Epithelial cell of prostate (primary cell): ENCODE data around the gene IRF3.

Experiments used
- DNase-seq: peaks from one replicate; pipeline ENCODE4 v3.0.0-alpha.2; 2011; ENCODE audit warnings: low read depth, low spot score
- H3K27ac ChIP-seq: fragments of 450-650 bp; 2 replicates; pipeline ENCODE4 v1.5.1; 2017; ENCODE audit warnings: mild to moderate bottlenecking

Gene IRF3

DNA sequence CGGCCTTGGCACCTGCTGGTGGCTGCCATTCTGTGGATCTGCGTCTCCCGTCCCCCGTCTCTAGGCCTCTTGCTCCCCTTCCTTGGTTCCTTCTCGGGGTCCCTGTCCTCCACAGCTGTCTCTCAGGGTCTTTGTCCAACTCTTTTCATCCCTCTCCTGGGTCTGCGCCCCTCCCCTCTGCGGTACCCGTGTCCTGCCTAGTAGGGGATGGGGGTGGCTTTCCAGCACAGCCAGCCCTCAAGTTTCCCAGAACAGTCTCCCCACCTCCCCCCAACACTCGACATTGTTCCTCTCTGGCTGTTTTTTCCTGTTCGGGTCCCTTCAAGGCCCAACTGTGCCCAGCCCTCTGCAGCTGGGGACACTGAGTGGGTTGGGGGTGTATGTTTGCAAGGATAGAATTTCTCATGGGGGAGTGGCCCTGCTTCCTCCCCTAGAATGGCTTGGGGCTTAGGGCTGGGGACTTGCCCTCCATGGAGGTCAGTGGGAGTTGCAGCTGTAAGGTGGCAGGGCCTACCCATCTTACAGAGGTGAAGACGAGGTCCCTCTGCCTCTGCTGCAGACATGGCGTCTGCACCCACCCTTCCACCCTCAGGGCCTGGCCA is 23.0 kb upstream of the IRF3 start:
- no peak for DNase-seq
- no peak overlapping the region for H3K27ac ChIP-seq

DNA sequence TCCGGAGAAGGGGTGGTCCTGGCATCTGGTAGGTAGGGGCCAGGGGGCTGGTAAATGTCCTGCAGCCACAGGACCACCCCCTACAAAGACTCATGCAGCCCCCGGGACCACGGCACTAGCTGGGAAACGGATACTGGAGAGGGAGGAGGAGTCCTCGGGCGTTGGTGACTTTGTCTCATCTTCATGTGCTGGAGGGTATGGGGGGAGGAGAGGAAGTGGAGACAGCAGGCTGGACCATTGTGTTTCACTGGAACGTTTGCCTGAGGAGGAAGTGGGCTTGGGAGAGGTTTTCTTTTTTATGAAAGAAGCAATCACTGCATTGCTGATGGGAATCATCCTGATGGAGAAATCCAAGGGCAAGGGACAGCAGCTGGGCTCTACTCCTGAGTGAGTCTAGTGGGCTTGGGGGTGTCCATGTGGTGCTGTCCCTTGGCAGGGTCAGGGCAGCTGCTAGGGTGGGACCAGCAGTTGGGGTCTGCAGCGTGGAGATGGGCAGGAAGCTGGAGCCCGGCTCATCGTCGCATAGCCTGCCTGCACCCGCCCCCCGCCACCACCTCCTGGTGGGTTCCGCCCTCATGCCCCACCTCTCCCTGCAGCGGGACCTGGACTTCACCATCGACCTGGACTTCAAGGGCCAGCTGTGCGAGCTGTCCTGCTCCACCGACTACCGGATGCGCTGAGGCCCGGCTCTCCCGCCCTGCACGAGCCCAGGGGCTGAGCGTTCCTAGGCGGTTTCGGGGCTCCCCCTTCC is 22.1 kb upstream of the IRF3 start:
- H3K27ac ChIP-seq = no peak overlapping the region
- DNase-seq = no peak

DNA sequence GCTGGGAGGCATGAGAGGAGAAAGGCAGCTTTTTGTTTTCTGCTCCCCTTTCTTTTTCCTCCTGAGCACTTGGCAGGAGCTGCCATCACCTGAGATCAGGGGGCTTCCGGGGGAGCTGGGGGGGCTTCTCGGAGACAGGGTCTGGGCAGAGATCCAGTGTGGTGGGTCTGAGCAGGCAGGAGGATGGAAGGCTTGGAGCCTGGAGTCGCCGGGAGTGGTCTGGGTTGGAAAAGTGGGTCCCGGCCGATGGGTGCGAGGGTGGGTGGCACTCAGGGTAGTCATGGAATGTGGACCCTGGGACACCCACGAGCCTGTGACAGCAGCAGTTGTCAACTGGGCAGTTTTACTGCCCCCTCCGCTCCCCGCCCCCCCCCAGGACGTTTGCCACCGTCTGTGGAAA is 21.5 kb upstream of the IRF3 start:
- no peak overlapping the region for H3K27ac ChIP-seq
- DNase-seq = no peak

DNA sequence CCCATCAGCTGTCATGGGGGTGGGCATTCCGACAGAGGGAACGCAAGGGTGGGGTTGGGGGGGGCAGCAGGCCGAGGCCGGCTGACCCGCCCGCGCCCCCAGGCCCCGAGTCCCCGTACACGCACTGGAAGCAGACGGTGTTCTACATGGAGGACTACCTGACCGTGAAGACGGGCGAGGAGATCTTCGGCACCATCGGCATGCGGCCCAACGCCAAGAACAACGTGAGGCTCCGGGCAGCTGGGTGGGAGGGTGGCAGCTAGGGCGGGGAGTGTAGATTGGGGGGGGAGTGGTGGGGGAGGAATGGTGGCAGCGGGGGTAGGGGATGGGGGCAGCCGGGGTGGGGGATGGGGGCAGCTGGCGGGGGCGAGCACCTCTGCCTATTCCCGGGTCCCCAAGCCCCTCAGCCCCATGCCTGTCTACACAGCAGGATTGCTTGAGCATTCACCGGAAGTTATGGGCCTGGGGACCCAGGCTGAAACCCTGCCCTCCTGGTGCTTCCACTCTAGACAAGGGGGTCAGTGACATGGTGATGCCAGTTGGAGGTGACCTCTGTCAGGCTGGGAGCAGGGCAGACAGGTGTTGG is 20.9 kb upstream of the IRF3 start:
- no peak for DNase-seq
- H3K27ac ChIP-seq = no peak overlapping the region

DNA sequence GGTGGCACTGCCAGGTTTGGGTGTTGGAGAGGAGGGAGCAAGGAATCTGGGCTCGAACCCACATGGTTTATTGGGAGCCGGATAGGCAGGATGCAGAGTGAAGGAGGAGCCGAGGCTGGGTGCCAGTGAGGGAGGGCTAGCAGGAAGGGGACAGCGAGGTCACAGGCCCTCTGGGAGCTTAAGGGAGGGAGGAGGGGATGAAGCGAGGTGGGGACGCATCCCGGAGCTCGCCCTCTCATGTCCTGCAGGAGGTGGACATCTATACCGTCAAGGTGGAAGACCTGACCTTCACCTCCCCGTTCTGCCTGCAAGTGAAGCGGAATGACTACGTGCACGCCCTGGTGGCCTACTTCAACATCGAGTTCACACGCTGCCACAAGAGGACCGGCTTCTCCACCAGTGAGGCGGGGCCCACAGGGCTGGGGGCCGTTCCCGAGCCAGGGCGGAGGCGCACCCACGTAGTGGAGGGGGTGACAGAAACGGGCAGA is 20.2 kb upstream of the IRF3 start:
- DNase-seq = no peak
- no peak overlapping the region for H3K27ac ChIP-seq

DNA sequence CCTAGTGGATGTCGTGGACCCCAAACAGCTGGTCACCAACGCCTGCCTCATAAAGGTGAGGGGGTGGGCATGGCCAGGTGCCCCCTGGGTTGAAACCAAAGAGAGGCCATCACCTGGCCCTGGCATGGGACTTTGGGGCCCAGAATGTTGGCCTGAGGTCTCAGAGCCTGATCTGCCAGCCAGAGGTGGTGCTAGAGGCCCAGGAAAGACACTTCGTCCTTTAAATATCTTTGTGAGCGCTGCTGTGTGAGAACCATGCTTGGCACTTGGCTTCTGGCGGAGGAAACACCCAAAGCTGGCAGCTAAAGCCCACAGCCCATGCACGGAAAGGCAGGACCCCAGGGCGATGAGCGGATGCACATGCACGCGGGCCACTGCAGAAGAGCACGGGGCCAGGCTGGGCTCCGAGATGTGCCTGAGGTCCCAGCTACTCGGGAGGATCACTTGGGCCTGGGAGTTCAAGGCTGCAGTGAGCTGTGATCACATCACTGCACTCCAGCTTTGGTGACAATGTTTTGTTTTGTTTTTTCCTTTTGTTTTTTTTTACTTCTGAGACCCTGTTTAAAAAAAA is 19.4 kb upstream of the IRF3 start:
- no peak for DNase-seq
- no peak overlapping the region for H3K27ac ChIP-seq

DNA sequence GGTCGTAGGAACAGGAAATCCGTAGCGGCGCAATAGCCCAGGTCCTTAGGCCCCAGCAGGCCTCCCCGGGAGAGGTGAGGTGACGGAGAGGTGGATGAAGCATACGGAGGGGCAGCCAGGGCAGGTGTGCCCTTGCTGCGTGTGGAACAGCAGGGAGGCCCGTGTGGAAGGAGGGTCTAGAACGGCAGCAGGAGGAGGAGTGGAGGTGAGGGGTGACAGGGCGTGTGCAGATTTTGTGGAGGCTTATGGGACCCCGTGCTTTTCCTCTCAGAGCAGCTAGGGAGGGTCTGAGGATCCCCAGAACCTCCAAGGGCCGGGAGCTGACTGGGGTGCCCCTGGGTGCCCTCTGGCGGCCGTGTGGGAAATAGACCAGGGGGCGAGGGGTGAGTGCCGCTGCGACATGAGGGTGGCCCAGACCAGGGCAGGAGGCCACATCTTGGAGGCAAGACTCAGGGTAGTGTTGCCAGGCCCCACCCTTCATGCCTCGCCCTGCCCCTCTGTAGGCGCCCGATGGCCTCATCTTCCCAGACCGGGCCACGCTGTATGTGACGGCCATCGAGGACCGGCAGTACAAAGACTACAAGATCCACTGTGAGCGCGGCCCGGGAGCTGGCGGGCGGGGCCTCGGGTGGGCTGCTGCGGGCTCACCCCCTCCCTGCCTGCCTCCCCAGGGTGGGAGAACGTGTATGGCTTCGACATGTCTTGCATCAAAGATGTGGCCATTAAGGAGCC is 18.8 kb upstream of the IRF3 start:
- no peak overlapping the region for H3K27ac ChIP-seq
- no peak for DNase-seq

DNA sequence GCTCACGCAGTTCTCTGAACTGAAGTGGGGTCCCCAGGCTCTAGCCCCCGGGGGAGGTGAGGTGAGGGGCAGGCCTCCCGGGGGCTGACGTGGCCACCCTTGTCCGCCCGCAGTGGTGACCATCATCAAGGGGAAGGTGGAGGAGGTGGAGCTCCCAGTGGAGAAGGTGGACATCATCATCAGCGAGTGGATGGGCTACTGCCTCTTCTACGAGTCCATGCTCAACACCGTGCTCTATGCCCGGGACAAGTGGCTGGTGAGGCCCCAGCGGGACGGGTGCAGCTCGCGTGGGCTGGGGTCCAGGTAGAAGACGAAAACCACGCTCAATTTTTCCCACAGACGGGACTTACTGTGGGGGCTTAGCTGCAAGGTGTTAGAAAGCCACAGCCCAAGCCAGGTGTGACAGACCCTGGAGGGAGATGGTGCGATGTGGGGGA is 18.2 kb upstream of the IRF3 start:
- DNase-seq = no peak
- H3K27ac ChIP-seq = no peak overlapping the region

DNA sequence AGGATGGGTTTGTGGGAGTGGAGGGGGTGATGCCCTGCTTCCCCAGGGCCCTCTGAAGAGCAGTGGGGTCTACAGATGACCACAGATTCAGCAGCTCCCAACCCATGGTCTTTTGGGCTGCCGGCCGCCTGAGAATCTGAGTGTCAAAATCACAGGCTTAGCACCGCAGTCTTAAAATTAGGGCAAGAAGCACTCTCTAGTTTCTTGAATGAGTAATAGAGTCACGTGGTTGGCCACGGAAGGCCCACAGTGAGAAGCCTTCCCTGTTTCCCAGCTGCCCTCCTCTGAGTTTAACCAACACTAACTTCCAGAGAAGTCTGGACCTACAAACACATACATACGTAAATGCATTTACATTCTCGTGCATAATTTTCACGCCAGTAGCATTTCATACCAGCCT is 16.6 kb upstream of the IRF3 start:
- DNase-seq = no peak
- no peak overlapping the region for H3K27ac ChIP-seq

DNA sequence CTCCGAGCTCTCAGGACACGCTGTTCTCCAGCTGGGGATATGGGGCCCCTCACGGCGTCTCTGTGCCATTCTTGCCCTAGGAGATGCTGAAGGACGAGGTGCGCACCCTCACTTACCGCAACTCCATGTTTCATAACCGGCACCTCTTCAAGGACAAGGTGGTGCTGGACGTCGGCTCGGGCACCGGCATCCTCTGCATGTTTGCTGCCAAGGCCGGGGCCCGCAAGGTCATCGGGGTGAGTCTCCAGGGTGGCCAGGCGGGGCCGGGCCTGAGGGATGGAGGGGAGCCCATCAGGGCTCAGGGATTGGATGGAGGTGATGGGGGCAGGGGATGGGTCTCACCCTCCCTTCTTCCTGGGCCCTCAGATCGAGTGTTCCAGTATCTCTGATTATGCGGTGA is 16.2 kb upstream of the IRF3 start:
- H3K27ac ChIP-seq = no peak overlapping the region

DNA sequence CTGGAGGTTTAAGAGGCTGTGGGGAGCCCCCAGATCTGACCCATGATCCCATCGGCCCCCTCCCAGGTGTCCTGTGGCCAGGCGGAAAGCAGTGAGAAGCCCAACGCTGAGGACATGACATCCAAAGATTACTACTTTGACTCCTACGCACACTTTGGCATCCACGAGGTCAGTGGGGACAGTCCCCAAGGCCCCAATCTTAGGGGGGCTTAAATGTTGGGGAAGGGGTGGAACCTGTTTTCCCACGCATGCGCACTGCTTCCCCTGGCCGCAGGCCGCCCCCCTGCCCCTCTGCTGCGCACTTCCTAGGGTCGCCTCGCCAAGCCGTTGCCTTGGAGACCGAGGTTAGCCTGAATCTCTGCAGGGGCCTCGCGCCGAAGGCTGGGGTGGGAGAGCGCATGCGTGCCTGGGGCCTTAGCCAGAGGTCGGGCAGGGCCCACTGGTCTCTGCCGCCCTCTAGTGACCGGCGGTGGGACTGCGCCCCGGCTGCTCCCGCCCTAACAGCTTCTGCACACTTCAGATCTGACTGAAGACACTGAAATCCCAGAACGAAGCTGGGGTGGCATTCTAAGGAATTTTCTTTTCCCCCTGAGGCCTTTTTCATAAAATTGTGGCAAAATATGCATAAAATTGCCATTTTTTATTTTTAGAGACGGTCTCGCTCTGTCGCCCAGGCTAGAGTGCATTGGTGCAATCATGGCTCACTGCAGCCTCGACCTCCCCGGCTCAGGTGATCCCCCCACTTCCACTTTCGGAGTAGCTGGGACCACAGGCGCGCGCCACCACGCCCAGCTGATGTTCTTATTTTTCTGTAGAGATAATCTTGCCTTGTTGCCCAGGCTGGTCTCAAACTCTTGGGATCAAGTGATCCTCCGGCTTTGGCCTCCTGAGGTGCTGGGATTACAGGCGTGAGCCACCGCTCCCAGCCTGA is 15.0 kb upstream of the IRF3 start:
- DNase-seq = no peak
- no peak overlapping the region for H3K27ac ChIP-seq

More for the DNA sequence above, 16.2 kb upstream of the IRF3 start:
- DNase-seq = no peak

DNA sequence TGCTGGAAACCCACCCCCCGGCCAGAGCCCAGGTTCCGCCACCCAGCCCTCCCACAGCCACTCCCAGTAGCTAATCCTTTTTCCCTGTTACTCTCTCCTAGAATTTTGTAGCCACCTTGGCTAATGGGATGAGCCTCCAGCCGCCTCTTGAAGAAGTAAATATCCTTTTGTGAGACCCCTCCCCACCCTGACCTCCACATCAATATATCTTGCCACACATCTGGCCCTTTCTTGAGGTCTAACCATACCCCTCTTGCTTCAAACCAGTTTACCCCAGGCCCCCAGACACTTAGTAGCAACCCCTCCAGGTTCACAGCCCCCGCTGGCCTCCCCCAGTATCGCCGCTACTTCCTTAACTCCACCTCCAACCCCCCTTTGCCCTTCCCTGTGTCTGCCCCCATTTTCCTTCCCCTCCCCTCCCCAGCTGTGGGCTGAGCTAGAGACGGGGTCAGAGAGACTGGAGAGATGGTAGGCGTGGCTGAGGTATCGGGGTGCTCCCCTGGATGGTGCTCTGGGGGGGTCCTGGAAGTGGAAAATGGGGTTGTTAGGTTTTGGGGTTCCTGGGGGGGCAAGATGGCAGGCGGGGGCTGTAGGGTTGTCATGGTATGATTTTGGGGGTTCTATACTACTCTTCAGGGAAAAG is 14.2 kb upstream of the IRF3 start:
- no peak for DNase-seq
- H3K27ac ChIP-seq = no peak overlapping the region

DNA sequence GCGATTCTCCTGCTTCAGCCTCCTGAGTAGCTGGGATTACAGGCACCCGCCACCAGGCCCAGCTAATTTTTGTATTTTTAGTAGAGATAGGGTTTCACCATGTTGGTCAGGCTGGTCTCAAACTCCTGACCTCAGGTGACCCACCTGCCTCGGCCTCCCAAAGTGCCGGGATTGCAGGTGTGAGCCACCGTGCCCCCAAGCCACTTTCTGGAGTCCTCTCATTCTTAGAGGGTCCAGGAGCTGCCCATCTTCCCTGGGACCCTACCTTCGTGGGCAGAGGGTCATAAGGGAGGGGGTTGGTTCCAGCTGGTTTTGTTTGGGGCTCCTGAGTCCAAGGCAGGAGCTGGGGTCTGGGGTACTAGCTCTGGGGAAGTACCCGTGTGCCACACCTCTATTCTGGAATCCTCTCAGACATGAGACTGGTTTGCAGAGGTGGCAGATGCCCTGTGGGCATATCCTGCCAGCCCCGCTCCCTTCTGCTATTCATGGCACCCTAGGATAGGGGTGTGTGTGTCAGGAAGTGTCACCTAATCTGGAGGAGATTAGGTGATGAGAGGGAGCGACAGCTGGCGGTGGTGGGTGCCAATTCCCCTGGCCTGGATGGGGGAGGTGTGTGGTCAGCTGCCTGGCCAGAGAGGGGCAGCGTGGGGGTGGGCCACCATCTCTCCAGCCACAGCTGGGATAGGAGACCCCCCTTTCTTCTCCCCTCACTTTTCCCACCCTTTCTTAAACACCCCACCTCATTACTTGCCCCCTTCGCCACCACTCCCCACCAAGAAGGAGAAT is 13.5 kb upstream of the IRF3 start:
- DNase-seq = no peak
- peak overlapping the region; percentile 76 for H3K27ac ChIP-seq

DNA sequence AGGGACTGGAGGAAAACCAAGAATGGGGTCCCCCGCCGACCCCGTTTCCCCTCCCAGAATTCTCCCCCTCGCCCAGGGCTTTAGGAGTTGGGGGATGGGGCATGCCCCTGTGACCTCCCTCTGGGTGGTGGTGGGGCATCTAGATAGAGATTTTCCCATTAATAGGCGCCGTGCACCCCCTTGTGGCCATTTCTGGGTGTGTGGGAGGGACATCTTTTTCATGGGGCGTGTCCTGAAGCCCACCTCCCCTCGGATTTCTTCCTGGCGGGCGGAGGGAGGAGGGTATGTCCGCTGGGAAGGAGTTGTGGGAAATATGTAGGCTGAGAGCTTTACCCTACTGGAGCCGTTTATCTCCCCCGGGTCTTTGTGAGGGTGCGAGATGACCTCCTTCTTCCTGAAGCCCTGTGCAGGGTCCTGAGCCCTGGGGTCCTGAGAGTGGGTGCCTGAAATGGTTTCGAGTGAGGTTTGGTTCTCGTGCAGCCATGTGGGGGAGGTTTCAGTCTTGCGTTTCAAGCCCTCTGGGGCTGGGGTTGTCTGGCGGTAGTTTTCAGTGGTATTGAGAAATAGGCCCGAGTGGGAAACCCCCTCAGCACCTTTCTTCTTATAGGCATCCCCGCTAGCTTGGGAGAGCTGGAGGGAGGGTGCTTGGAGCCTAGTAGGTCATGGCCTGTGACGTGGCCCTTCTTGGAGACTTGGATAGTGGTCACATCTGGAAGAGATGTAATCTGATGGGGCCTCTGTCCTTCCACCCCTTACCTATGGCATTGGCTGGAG is 12.4 kb upstream of the IRF3 start:
- H3K27ac ChIP-seq = peak overlapping the region; percentile 76
- no peak for DNase-seq

DNA sequence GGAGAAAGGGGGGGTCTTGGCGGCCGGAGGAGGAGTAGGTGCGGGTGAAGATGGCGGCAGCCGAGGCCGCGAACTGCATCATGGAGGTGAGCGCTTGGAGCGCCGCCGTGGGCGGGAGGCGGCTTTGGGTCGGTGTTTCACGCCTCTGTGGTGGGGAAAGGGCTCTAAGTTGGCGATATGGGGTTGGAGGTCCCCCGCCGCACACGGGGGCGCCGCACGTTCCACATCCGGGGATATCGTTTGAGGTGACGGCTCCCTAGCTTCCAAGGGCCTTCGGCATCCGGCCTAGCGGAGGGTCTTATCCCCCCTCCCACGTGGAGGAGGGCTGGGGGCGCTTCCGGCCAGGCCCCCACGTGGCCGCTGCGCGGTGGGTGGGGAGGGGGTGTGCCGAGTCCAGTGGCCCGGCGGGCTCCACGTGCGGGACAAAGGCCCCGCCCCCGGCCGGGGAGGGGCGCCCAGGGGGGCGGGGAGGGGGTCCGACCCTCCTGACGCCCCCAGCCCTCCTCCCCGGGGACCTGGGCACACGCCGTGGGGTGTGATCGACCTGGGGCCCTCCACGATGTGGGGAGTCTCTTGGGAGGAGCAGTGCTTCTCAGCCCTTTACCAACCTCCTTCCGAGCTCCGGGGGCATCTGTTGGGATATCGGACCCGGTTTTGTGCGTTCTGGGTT is 11.7 kb upstream of the IRF3 start, which contains the start of gene PRMT1:
Gene PRMT1 (plus strand): TSS at position 41 of the 670 bp plus-strand sequence. CDS start 10 bp downstream, at position 51.
- peak within 1 kb of the TSS; percentile 76 for H3K27ac ChIP-seq
- no peak for DNase-seq

DNA sequence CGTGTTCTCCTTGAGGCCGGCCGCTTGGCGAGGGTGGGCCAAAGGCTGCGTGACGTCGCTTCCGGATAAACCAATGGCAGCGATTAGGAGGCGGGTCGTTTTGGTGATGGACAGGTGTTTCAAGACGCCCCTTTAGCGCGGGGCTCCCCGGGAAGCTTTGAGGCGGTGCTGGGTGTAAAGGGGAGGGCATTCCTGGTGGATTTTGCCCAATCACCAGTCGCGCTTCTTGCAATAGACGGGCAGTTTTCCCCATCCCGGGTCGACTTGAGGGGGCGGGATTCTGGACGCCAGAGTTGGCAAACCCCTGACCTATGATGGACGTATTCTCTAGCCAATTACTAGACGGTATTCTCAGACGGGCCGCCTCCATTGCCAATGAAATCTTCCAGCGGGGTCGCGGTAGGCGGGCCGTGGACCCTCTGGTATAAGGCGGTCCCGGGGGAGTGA is 11.2 kb upstream of the IRF3 start:
- DNase-seq = peak; percentile 99

More for the DNA sequence above, 11.2 kb upstream of the IRF3 start:
- H3K27ac ChIP-seq = peak overlapping the region; percentile 76
